ENCODE results near the gene FAM174B. TPM values are rescaled to one million over a fixed set of nuclear protein-coding genes. Genes with fewer than 3 reads are reported as not detected.
A peak's percentile ranks its signal among the peaks of the same experiment; 100 is the strongest.

FAM174B gene
- total RNA-seq, 1 experiment from 2014 or later, result 90.7 TPM

- no peak for DNase-seq (ENCODE audit: low read depth, low spot score)
- in situ Hi-C loops (cut with HindIII; ENCODE audit: low pct_unique_long_range_greater_than_20kb, low sequenced_read_pairs), result no loop called here
Measured at GRCh38 chr15:92629975-92630626, 25.5 kb downstream of the FAM174B start.

DNA sequence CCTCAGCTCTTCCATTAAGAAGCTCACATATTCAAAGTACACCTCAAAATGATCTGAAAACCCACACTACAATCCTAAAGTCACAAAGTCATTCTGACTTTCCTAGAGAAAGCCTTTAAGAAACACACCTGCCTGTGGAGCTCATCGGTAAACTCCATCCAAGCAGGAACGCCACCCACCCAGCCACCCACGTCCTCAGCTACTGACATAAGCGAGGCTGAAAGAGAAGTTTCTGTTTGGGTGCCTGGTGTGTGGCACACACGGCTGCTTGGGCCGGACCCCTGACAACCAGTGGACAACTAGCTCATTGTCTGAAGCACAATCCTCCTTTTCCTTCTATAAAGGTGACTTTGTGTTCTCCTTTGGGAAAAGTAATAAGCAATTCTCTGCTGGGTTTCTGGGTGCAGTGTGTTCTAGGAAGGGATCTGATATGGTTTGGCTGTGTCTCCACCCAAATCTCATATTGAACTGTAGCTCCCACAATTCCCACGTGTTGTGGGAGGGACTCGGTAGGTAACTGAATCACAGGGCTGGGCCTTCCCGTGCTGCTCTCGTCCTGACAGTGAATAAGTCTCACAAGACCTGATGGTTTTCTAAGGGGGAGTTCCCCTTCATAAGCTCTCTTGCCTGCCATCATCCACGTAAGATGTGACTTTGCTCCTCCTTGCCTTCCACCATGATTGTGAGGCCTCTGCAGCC is 26.1 kb downstream of the FAM174B start:
- in situ Hi-C loops (cut with HindIII; ENCODE audit: low pct_unique_long_range_greater_than_20kb, low sequenced_read_pairs), result no loop called here
- peak; percentile 78 for DNase-seq (ENCODE audit: low read depth, low spot score)

DNA sequence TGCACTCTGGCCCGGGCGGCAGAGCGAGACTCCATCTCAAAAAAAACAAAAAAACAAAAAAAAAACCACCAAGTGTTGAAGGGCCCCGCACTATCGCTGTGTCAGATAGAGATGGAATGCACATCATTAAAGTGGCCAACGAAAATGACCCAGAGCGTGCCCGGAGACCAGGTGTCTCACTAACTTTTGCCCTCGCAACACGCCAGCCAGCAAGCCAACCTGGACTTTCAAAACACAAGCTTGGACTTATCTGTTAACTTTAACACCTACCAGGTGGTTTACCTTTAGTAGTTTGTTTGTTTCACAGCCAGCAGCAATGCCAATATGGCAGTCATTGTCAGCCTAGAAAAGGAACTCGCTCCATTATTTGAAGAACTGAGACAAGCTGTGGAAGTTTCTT is 28.6 kb downstream of the FAM174B start:
- in situ Hi-C loops (cut with HindIII; ENCODE audit: low pct_unique_long_range_greater_than_20kb, low sequenced_read_pairs), result no loop called here

GRCh38 chr15:92625251-92625980 is 30.2 kb downstream of the FAM174B start:
- in situ Hi-C loops (cut with HindIII; ENCODE audit: low pct_unique_long_range_greater_than_20kb, low sequenced_read_pairs), result no loop called here
- DNase-seq (ENCODE audit: low read depth, low spot score), result no peak

More for the DNA sequence above, 28.6 kb downstream of the FAM174B start:
- DNase-seq (ENCODE audit: low read depth, low spot score), result no peak

- peak; percentile 95 for DNase-seq (ENCODE audit: low read depth, low spot score)
- in situ Hi-C loops (cut with HindIII; ENCODE audit: low pct_unique_long_range_greater_than_20kb, low sequenced_read_pairs), result no loop called here
Measured at GRCh38 chr15:92624401-92624991, 31.1 kb downstream of the FAM174B start.

DNA sequence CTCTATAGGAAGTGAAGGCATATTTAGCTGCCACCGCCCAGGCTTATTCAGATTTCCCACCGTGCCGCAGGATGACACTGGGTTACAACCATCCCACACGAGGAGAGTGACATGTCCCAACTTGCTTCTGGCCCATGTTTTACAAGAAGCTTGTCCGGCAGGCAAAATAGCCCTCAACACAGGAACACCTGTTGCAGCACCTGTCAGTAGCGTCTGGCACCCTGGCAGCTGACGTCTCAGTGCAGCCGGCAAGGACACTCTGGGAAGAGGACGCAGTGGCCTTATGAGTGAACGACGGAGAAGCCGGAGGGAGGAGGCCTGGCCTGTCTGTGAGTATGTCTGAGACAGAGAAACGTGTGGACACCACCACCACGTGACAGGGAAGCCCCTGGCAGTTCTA is 32.1 kb downstream of the FAM174B start:
- in situ Hi-C loops (cut with HindIII; ENCODE audit: low pct_unique_long_range_greater_than_20kb, low sequenced_read_pairs), result no loop called here
- DNase-seq (ENCODE audit: low read depth, low spot score), result no peak

DNA sequence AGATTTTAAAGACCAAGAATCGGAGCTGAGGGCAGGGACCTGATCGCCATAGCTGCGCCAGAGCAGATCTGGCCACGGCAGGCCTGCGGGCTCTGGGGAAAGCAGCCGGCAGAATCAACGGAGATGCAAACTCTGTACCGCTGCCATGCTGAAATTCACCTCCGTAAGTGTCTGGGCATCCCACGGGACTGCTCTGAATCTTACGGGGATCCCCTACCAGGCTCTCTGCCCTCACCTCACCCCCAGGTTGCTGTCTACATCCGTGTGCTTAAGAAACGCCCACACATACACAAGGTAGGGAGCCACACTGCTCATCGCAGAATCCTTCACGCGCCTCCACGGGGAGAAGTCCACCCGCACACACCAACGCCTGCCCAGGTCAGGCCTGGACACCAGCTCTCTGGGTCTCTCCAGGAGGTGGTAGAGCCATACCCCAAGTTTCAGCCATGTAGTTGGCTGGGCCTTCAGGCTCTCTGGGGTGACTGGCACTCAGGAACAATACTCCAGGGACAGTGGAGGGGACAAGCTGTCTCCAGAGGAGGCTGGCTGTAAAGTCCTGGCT is 33.5 kb downstream of the FAM174B start:
- in situ Hi-C loops (cut with HindIII; ENCODE audit: low pct_unique_long_range_greater_than_20kb, low sequenced_read_pairs), result no loop called here
- DNase-seq (ENCODE audit: low read depth, low spot score), result no peak

DNA sequence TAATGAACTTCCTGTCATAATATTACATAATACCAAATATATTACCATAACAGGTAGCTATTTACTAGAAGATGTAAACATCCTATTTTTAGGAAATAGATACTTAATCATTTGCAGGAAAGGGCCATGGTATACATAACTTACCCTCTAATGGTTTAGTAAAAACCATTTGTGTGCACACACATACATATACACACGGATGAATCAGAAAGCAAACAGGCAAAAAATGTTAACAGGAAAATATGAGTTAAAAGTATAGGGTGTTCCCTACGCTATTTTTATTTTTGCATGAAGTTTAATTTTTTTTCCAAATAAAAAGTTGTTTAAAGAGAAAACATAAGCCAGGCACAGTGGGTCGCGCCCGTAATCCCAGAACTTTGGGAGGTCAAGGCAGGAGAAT is 34.6 kb downstream of the FAM174B start:
- in situ Hi-C loops (cut with HindIII; ENCODE audit: low pct_unique_long_range_greater_than_20kb, low sequenced_read_pairs), result no loop called here
- no peak for DNase-seq (ENCODE audit: low read depth, low spot score)

DNA sequence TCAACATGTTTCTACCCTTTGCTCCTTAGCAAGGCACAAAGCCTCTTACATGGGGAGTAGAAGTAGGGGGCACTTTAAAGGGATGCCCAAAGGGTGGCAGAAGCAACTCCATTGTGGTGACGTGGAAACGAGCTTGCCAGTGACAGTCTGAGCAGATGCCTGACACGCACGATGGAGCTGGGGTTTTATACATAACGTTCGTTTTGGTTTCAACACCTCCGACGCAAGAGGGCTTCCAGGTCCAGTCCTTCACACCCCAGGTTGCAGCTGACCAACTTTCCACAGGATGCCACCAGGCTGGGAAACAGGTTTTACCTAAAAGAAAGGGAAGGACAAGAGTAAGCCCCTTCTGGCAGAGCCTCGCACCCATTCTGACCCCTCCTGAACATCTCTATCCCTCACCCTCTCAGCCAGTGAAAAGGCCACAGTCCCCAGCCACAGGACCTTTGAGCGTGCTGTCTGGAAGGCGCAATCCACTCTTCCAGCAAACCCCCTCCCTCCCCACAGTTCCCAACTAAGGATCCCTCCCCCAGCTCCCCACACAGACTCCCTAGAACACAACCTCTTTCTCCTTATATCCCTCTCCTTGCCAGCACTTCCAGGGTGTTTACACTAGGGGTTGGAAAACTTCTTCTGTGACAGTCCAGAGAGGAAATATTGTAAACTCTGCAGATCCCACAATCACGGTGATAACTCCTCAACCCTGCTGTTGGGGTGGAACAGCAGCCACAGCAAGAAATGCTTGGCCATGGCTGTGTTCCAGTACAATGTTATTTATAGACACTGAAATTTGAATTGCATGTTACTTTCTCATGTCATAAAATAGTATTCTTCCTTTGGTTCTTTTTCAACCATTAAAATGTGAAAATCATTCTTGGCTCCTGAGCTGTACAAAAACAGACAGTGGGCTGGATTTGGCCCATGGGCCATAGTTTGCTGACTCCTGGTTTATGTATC is 36.2 kb downstream of the FAM174B start:
- no peak for DNase-seq (ENCODE audit: low read depth, low spot score)

GRCh38 chr15:92617549-92618520 is 37.7 kb downstream of the FAM174B start:
- in situ Hi-C loops (cut with HindIII; ENCODE audit: low pct_unique_long_range_greater_than_20kb, low sequenced_read_pairs), result no loop called here
- DNase-seq (ENCODE audit: low read depth, low spot score), result no peak

More for the DNA sequence above, 36.2 kb downstream of the FAM174B start:
- in situ Hi-C loops (cut with HindIII; ENCODE audit: low pct_unique_long_range_greater_than_20kb, low sequenced_read_pairs), result no loop called here

DNA sequence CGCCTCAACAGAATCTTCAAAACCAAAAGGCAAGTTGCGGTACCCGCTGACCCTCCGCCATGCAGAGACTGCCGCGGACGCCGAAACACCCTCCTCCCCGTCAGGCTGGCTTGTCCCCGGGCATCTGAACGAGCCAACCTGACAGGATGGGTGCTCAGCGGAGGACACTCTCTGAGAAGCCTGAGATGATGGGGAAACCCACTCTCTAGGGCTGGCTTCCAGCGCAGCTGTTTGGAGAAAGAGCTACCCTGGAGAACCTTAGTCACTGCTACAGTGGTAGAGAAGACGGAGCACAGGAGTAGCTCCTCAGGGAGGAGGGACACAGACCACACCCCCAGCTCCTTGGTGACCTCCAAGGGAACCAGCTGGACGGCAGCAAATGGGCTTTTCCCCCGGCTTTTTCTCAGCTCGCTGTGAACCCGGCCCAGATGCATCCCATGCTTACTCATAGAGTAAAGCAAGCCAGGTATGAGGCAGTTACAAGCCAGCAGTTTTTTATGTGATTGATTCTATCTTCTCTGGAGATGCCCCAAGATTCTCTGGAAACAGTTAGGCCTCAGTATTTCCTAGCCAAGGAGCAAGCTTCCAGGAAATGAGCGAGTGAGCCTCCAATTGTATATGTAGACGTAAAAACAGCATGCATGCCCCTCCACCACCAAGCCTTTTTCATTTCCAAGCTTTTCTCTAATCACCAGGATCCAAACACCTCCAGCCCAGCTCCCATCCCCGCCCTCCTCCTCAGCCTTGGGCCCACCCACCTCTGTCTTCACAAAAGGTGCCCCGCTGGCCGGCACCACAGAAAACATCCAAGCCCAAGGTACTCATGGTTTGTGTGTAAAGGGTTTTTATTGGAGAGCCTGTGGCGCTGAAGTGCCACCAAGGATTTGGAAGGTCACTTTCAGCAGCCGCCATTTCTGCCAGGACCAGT is 38.7 kb downstream of the FAM174B start:
- no peak for DNase-seq (ENCODE audit: low read depth, low spot score)
- in situ Hi-C loops (cut with HindIII; ENCODE audit: low pct_unique_long_range_greater_than_20kb, low sequenced_read_pairs), result no loop called here

- no peak for DNase-seq (ENCODE audit: low read depth, low spot score)
- in situ Hi-C loops (cut with HindIII; ENCODE audit: low pct_unique_long_range_greater_than_20kb, low sequenced_read_pairs), result no loop called here
Measured at GRCh38 chr15:92614791-92615785, 40.5 kb downstream of the FAM174B start.

GRCh38 chr15:92614301-92614700 is 41.3 kb downstream of the FAM174B start:
- in situ Hi-C loops (cut with HindIII; ENCODE audit: low pct_unique_long_range_greater_than_20kb, low sequenced_read_pairs), result no loop called here
- DNase-seq (ENCODE audit: low read depth, low spot score), result no peak

DNA sequence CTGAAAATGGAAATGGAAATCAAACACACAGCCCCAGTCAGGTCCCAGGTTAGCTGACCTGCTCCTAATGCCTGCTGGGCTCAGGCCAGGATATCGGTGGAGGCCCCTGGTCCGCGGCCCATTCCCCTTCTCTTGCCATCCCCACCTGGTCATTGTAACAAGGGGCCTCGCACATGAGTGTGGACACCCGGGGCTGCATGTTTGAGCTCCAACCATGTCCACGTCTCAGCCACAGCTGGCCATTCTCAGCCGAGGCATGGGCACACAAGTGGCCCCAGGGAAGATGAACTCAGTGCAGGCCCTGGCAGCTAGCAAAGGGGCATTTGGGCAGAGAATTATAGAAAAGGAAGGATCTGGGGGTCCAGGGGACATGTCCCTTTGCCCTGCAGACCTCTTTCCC is 41.7 kb downstream of the FAM174B start:
- no peak for DNase-seq (ENCODE audit: low read depth, low spot score)
- in situ Hi-C loops (cut with HindIII; ENCODE audit: low pct_unique_long_range_greater_than_20kb, low sequenced_read_pairs), result no loop called here
